Measurements from ENCODE around the gene DNAAF2. TPM values are rescaled to one million over a fixed set of nuclear protein-coding genes. Genes with fewer than 3 reads are reported as not detected.

DNAAF2 gene
- total and polyA plus RNA-seq, 2 of the 8 experiments (the other 6 are each of a cell fraction or from before 2014, with no cell fraction given): 12.2 to 30.0 TPM

GRCh38 chr14:49581209-49582112 lies 53.6 kb downstream of the DNAAF2 start:
- Histone ChIP-seq H2BK15ac (ENCODE audit: low read length) (no peak overlapping the region), H3K56ac (replicated peaks; ENCODE audit: insufficient read length, low read depth, low read length) (no peak overlapping the region), H2BK5ac (ENCODE audit: low read depth, low read length) (no peak overlapping the region), H3K27me3 (replicated peaks in 1 of 4; ENCODE audit: control insufficient read depth in 3 of 4, extremely low read depth in 1 of 4, insufficient read depth in 3 of 4, low read length in 3 of 4) (no peaks in the 10 kb centered on the region), H3K18ac (ENCODE audit: extremely low read depth, low read length) (no peak overlapping the region), H2AK5ac (ENCODE audit: low read depth, low read length) (no peak overlapping the region), H3K4ac (replicated peaks; ENCODE audit: insufficient read length, low read depth, low read length) (no peak overlapping the region), H3K9ac (replicated peaks in 1 of 4; ENCODE audit: extremely low read depth in 1 of 4, low read depth in 3 of 4, low read length in 3 of 4) (no peak overlapping the region), H4K91ac (replicated peaks; ENCODE audit: insufficient read length, low read length) (no peak overlapping the region), H2BK120ac (replicated peaks; ENCODE audit: low read depth, low read length) (no peak overlapping the region), H2AFZ (ENCODE audit: low read length) (no peak overlapping the region), H3K4me2 (ENCODE audit: insufficient read depth in 1 of 2, low read depth in 2 of 2, low read length in 2 of 2) (no peak overlapping the region; a peak in 2 of 4 replicates), H2BK12ac (ENCODE audit: low read depth, low read length) (no peak overlapping the region), H3K4me1 (replicated peaks in 1 of 4; ENCODE audit: control insufficient read depth in 3 of 4, insufficient read depth in 4 of 4, low read length in 3 of 4) (peaks cover 0 to 9% (median 5%) of the 10 kb centered on the region in 4 experiments; a peak in 6 of 7 replicates), H3K27ac (ENCODE audit: low read depth, low read length) (peak overlapping the region; percentile 18; the same call in 1 of the 2 replicates), H3K23me2 (ENCODE audit: low read depth, low read length) (peaks cover 2% of the 10 kb centered on the region), H3K4me3 (ENCODE audit: extremely low read depth in 1 of 4, insufficient read depth in 2 of 4, low read depth in 3 of 4, low read length in 4 of 4) (no peak overlapping the region), H3K36me3 (ENCODE audit: control insufficient read depth in 2 of 4, insufficient read depth in 4 of 4, low read length in 3 of 4) (peaks cover 0 to 55% (median 26%) of the 10 kb centered on the region in 4 experiments), H2BK20ac (ENCODE audit: low read length) (no peak overlapping the region), H3K79me2 (ENCODE audit: control insufficient read depth in 1 of 2, insufficient read depth in 2 of 2, low read length in 2 of 2) (peaks cover 25 to 70% of the 10 kb centered on the region in 2 experiments), H3K23ac (ENCODE audit: insufficient read length) (no peak overlapping the region), H4K8ac (ENCODE audit: extremely low read depth, insufficient read depth, low read length) (no peak overlapping the region), H3K14ac (ENCODE audit: insufficient read length) (no peak overlapping the region), H3K79me1 (ENCODE audit: low read depth, low read length) (no peaks in the 10 kb centered on the region), H4K5ac (ENCODE audit: insufficient read length, low read depth, low read length) (no peak overlapping the region), H3K9me3 (ENCODE audit: insufficient read depth in 2 of 2, low read depth in 1 of 2, low read length in 1 of 2) (no peaks in the 10 kb centered on the region), H4K20me1 (replicated peaks in 1 of 2; ENCODE audit: control insufficient read depth in 1 of 2, insufficient read depth in 2 of 2, low read length in 2 of 2) (peaks cover 18 to 24% of the 10 kb centered on the region in 2 experiments)
- TF ChIP-seq POLR2A (IDR thresholded peaks at IDR 0.05; ENCODE audit: control extremely low read depth in 1 of 2, low read depth in 2 of 2, low read length in 2 of 2): peak in 1 of 2 experiments; percentile 67; a peak in 2 of 3 replicates
- peak; percentile 51 for TF ChIP-seq POLR2AphosphoS5 (IDR thresholded peaks at IDR 0.05; ENCODE audit: low read depth, low read length)
- TF ChIP-seq SIX5 (IDR thresholded peaks at IDR 0.05; ENCODE audit: low read depth, low read length): no peak
- POLR2A ChIA-PET (ENCODE audit: partially characterized antibody): interaction anchor here (0.6 to 11.0 kb wide), 14 partner anchors 10 to 1210 kb away, joined by 3 to 169 read pairs (median 5); partner anchors contain the start of genes LRR1, MGAT2 and RPL36AL
- no peak for FAIRE-seq
- CTCF ChIA-PET (ENCODE audit: partially characterized antibody): interaction anchor here (0.5 to 1.3 kb wide), 2 partner anchors 77 kb away, joined by 4 to 8 read pairs; no protein-coding TSS in a partner anchor
- DNase-seq (ENCODE audit: low read depth in 1 of 2, low spot score in 2 of 2): no peak
- 76% methylated on average over 9 of the region's 9 CpGs; no CpG with 5 or more reads in 1 of the 2 experiments for WGBS, 2 experiments (ENCODE audit: extremely low coverage in 1 of 2, insufficient coverage in 1 of 2, insufficient read length in 1 of 2, insufficient replicate concordance in 2 of 2, low coverage in 1 of 2, low lambda C conversion rate in 2 of 2, missing lambda C conversion rate in 1 of 2)

All from H1 (cell line).